GM11168 (cell line): ENCODE data around the gene PLEKHM3.

Source experiments
- in situ Hi-C: fragments of 300-500 bp; cut with MboI; formaldehyde crosslinking; loops from one replicate; pipeline ENCODE4 v1.12.0; 2022; ENCODE audit warnings: low sequenced_read_pairs; ENCODE audit not compliant: unreplicated experiment

PLEKHM3 gene

GRCh38 chr2:207840101-207840500 is 185.2 kb downstream of the PLEKHM3 start:
- in situ Hi-C loops = no loop called here

DNA sequence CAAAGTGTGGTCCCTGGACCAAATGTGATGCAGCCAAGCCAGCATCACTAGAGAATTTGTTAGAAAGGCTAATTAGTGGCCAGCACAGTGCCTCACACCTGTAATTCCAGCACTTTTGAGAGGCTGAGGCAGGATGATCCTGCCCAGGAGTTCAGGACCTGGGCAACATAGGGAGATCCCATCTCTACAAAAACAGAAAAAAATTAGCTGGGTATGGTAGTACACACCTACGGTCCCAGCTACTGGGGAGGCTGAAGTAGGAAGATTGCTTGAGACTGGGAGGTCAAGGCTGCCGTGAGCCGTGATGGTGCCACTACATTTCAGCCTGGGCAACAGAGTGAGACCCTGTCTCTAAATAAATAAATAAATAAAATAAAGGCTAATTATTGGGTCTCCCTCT is 185.8 kb downstream of the PLEKHM3 start:
- in situ Hi-C loops = no loop called here

- in situ Hi-C loops = no loop called here
These were observed 186.3 kb downstream of the PLEKHM3 start for GRCh38 chr2:207839028-207839427.

- in situ Hi-C loops = no loop called here
These were observed 188.7 kb downstream of the PLEKHM3 start for GRCh38 chr2:207836521-207837133.

DNA sequence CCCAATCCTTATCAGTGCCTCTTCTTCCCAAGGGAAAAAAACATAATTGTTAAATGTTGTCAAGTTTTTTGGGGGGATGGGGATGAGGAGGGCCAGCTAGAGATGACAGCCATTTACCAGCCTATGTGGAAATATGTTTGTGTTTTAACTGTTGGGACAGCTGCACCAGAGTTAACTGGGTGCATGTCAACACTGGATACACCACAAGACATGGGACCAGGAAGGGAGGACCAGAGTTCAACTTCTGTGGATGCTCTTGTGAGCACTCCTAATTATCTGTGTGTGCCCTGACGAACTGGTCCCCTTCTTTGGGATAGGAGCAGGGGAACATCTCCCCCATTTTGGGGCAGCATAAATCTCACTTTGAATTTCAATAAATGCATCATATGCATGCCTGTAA is 189.5 kb downstream of the PLEKHM3 start:
- in situ Hi-C loops = no loop called here

DNA sequence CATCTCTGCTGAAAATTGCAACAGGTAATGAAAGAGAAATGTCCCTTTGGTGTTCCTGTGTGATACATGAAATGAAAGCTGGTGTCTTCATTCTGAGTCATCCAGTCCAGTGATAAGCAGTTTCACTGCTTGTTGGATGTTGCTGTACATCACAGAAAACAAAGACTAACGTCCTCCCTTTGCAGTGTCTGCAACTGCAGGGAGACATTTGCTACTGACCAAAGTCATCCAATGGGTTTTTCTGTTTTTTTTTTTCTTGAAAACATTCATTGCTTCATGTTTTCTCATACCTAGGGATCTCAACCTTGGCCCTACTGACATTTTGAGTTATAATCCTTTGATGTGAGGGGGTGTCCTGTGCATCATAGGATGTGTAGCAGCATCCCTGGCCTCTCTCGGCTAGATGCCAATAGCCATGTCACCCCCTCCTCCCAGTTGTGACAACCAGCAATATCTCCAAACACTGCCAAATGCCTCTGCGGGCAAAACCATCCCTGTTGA is 192.0 kb downstream of the PLEKHM3 start:
- in situ Hi-C loops = no loop called here

DNA sequence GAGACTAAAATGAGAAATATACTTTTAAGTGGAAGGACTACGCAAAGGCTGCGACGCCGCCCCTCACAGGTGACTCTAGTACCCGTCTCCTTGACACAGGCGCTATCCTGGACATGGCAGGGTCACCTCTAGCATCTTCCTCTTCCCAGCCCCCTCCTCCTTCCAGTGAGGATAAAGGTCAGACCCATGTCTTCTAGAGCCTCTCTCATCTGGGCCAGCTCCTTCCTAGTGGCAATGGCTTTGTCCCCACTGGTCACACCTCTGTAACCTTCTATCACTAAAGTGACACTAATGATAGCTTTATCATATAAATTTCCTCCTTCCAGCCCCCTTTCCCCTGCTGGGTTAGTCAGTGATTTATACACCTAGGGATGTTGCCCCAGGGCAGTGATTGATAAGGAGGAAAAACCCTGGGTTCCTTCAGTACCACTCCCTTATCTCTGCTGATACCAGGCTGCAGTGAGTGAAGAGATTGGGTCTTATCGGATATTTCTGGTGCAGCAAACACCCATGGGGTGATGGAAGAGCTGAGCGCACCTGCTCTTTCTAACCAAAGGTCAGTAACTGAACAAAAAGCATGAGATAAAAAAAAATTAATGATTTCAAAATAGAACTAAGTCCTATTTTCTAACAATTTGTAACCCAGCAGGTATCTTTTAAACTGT is 193.6 kb downstream of the PLEKHM3 start:
- in situ Hi-C loops = no loop called here

DNA sequence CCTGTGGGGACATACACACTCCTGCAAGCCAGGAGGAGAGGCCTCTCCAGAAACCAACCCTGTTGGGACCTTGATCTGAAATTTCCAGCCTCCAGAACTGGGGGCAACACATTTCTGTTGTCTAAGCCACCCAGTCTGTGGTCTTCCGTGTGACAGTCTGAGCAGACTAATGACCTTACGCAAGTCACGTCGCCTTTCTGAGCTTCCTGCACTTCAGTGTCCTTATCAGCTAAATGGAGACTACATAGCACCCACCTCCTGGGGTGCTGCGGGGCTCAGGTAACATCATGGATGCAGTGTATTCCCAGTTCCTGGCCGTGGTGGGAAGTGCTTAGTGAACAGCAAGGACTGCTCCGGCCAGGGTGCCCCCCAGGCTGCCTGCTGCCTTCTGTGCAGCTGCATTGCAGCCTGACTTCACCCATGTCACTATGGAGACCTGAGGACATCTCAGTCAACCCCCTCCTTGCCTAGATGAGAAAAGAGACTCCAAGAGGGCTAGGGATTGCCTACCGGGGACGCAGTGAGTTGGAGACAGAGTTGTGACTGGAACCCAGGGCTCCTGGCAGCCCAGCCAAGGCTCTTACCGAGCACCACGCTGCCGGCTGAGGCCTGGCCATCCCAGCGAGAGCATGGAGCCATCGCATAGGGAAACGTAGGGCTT is 194.4 kb downstream of the PLEKHM3 start:
- in situ Hi-C loops = no loop called here

DNA sequence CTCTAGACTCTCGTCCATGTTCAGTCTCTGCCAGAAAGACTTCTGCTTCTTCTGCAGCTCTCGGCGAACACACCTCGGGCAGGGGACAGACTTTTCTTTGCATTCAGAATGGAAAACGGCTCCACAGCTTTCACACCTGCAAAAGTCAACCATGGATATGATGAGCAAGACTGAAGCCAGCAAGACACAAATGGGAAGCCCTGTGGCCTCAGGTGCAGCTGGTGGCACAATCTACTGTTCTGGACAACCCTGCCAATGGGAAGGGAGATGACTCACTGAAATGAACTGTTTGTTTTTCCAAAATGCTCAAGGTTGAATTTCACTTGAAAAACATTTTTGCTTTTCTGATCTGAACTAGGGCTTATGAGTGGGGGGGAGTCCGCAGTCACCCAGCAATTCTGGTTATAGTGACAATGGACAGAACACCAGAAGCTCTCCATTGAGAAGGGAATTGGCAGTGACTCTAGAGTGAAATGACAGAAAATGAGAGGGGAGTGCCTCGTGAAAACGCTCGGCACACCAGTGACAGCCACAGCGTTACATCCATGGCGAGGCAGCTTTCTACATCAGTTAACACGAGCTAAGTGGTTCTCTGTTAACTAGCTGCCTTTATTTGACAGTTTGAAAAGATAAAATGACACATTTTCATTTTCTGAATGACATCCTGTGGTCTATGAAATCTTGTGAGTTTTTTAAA is 196.8 kb downstream of the PLEKHM3 start:
- in situ Hi-C loops = no loop called here

- in situ Hi-C loops = no loop called here
These were observed 199.3 kb downstream of the PLEKHM3 start for GRCh38 chr2:207825978-207826377.

DNA sequence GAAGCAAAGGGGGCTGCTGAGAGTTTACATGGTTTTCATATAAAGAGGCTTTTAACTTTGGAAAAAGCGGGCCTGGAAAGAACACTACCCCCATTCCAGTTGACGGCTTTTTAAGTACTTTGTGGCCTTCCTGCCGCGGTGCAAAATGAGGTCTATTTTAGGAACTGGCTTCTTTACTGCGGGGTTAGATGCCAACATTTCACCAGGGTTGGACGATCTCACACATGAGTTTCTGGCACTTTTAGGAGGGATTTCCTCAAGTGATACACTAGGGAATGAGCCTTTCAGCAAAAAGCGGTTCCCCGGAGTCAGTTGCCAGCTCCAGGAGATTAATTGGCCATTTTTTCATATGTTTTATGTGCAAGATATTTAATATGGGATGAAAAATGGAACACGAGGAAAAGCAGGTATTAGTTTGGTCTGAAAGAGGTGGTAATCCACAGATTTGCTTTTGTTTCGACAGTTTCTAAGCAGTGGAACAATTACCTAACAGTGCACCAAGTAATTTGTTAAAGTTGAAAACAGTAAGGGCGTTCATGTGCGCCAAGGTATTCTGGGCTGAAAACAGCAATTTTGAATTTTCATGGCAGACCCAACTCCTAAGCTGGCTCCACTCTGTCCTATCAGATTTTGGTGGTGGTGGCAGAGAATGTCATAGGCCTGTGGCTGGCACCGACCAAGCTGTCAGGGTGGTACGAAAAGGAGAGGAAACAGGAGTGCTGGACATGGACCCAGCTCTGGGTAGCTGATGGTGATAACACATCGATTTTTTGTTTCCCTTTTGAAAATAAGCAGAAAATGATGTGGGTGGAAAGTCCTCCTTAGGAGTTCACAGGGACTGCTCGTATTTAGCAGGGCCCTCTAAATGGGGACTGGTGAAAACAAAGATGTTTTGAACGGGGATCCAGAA is 200.0 kb downstream of the PLEKHM3 start:
- in situ Hi-C loops = no loop called here

- in situ Hi-C loops = no loop called here
These were observed 201.5 kb downstream of the PLEKHM3 start for GRCh38 chr2:207823865-207824264.

- in situ Hi-C loops = no loop called here
These were observed 205.2 kb downstream of the PLEKHM3 start for GRCh38 chr2:207819839-207820784.

GRCh38 chr2:207819021-207819797 is 206.1 kb downstream of the PLEKHM3 start:
- in situ Hi-C loops = no loop called here

- in situ Hi-C loops = no loop called here
These were observed 208.8 kb downstream of the PLEKHM3 start for GRCh38 chr2:207816546-207816945.

- in situ Hi-C loops = no loop called here
These were observed 210.1 kb downstream of the PLEKHM3 start for GRCh38 chr2:207815254-207815653.

GRCh38 chr2:207813942-207814341 is 211.4 kb downstream of the PLEKHM3 start:
- in situ Hi-C loops = no loop called here
